HEK293 (cell line): ENCODE data around the gene WWOX.

Experiments used
- CTCF ChIA-PET: fragments of 350-600 bp; formaldehyde crosslinking; extraction: SDS; loops from one replicate; lab custom pipeline; 2021; ENCODE audit warnings: antibody characterized with exemption; lab: Yijun Ruan, JAX
- POLR2A ChIA-PET: fragments of 300-600 bp; formaldehyde crosslinking; extraction: SDS; loops from one replicate; lab custom pipeline; 2020; ENCODE audit warnings: antibody characterized with exemption, inconsistent platforms; lab: Yijun Ruan, JAX
- H3K27ac ChIP-seq: fragments of 200-500 bp; sonication (Bioruptor generic); 2 replicates; pipeline ENCODE4 v1.5.1; 2014; ENCODE audit warnings: low read depth, low read length, control low read depth, inconsistent platforms; ENCODE audit errors: extremely low read depth
- H3K36me3 ChIP-seq, 2 experiments: fragments of 200-500 bp in 1 of 2; sonication (Bioruptor generic) in 1 of 2; 1 replicate in 1 of 2; 2 replicates in 1 of 2; pipeline ENCODE4 v1.5.1; 2014 to 2017; ENCODE audit warnings: inconsistent platforms in 2 of 2, low read length in 2 of 2; ENCODE audit not compliant: control insufficient read depth in 2 of 2, insufficient read depth in 1 of 2
- H3K4me1 ChIP-seq: fragments of 200-500 bp; sonication (Bioruptor generic); 2 replicates; pipeline ENCODE4 v1.5.1; 2014; ENCODE audit warnings: mild to moderate bottlenecking, low read length, inconsistent platforms; ENCODE audit not compliant: control insufficient read depth, insufficient read depth
- H3K4me3 ChIP-seq: 2 replicates; pipeline ENCODE4 v1.5.1; 2011; ENCODE audit warnings: low read depth, mild to moderate bottlenecking, control low read depth, low read length, moderate library complexity
- H3K9me3 ChIP-seq: fragments of 200-500 bp; sonication (Bioruptor generic); 2 replicates; pipeline ENCODE4 v1.5.1; 2014; ENCODE audit warnings: low read depth, low read length, inconsistent platforms; ENCODE audit not compliant: control insufficient read depth, insufficient read depth
- EGR2 ChIP-seq: fragments of 450-650 bp; formaldehyde crosslinking; IDR thresholded peaks from 2 replicates; pipeline ENCODE4 v1.5.1; 2016; ENCODE audit warnings: low read depth, missing biosample characterization, missing genetic modification characterization
- IKZF3 ChIP-seq: fragments of 450-650 bp; IDR thresholded peaks from 2 replicates; pipeline ENCODE4 v1.5.0; 2018; ENCODE audit warnings: missing biosample characterization, mild to moderate bottlenecking, missing genetic modification characterization, moderate library complexity
- MEIS1 ChIP-seq: sonication (generic); formaldehyde crosslinking; IDR thresholded peaks from 2 replicates; pipeline ENCODE4 v1.8.1; 2022; ENCODE audit warnings: missing genetic modification reagents, mild to moderate bottlenecking, borderline replicate concordance
- SCRT1 ChIP-seq: fragments of 450-650 bp; formaldehyde crosslinking; IDR thresholded peaks from 2 replicates; pipeline ENCODE4 v1.5.1; 2016; ENCODE audit warnings: missing biosample characterization, missing genetic modification characterization, borderline replicate concordance
- SP3 ChIP-seq: fragments of 450-650 bp; formaldehyde crosslinking; IDR thresholded peaks from 2 replicates; pipeline ENCODE4 v1.5.1; 2016; ENCODE audit warnings: missing biosample characterization, missing genetic modification characterization
- YY2 ChIP-seq: fragments of 450-650 bp; formaldehyde crosslinking; IDR thresholded peaks from 2 replicates; pipeline ENCODE4 v1.5.1; 2016; ENCODE audit warnings: missing biosample characterization, missing genetic modification characterization
- ZBTB21 ChIP-seq: fragments of 450-650 bp; formaldehyde crosslinking; IDR thresholded peaks from 2 replicates; pipeline ENCODE4 v1.5.1; 2017; ENCODE audit warnings: missing biosample characterization, missing genetic modification characterization
- ZBTB48 ChIP-seq: fragments of 450-650 bp; formaldehyde crosslinking; IDR thresholded peaks from 2 replicates; pipeline ENCODE4 v1.5.1; 2016; ENCODE audit warnings: missing biosample characterization, missing genetic modification characterization
- ZFP69B ChIP-seq: fragments of 450-650 bp; formaldehyde crosslinking; IDR thresholded peaks from 2 replicates; pipeline ENCODE4 v1.5.1; 2016; ENCODE audit warnings: missing biosample characterization, missing genetic modification characterization
- ZNF274 ChIP-seq, 2 experiments: fragments of 200-500 bp in 1 of 2; fragments of 450-650 bp in 1 of 2; sonication (Bioruptor generic) in 1 of 2; formaldehyde crosslinking in 1 of 2; IDR thresholded peaks; 2 replicates each; pipeline versions ENCODE4 v1.5.1 to v1.6.1; 2014 to 2016; ENCODE audit warnings: borderline replicate concordance in 1 of 2, inconsistent platforms in 1 of 2, low read length in 1 of 2, missing biosample characterization in 1 of 2, missing genetic modification characterization in 1 of 2
- ZNF335 ChIP-seq: fragments of 450-650 bp; formaldehyde crosslinking; conservative IDR thresholded peaks from 2 replicates; pipeline ENCODE4 v1.5.1; 2016; ENCODE audit warnings: missing biosample characterization, missing genetic modification characterization
- ZNF394 ChIP-seq: fragments of 450-650 bp; formaldehyde crosslinking; IDR thresholded peaks from 2 replicates; pipeline ENCODE4 v1.5.1; 2016; ENCODE audit warnings: missing biosample characterization, missing genetic modification characterization, mild to moderate bottlenecking, moderate library complexity, borderline replicate concordance
- ZNF433 ChIP-seq: fragments of 450-650 bp; formaldehyde crosslinking; IDR thresholded peaks from 2 replicates; pipeline ENCODE4 v1.5.1; 2016; ENCODE audit warnings: missing biosample characterization, missing genetic modification characterization, low read depth
- ZNF514 ChIP-seq: fragments of 450-650 bp; formaldehyde crosslinking; IDR thresholded peaks from 2 replicates; pipeline ENCODE4 v1.5.1; 2016; ENCODE audit warnings: missing biosample characterization, missing genetic modification characterization
- ZNF549 ChIP-seq: fragments of 450-650 bp; IDR thresholded peaks from 2 replicates; pipeline ENCODE4 v1.5.1; 2018; ENCODE audit warnings: missing biosample characterization, missing genetic modification characterization, mild to moderate bottlenecking, inconsistent platforms, moderate library complexity
- ZNF558 ChIP-seq: fragments of 450-650 bp; formaldehyde crosslinking; IDR thresholded peaks from 2 replicates; pipeline ENCODE4 v1.5.1; 2016; ENCODE audit warnings: missing biosample characterization, missing genetic modification characterization
- ZNF585B ChIP-seq: fragments of 450-650 bp; formaldehyde crosslinking; IDR thresholded peaks from 2 replicates; pipeline ENCODE4 v1.5.1; 2016; ENCODE audit warnings: missing biosample characterization, missing genetic modification characterization
- ZNF658 ChIP-seq: fragments of 450-650 bp; formaldehyde crosslinking; IDR thresholded peaks from 2 replicates; pipeline ENCODE4; 2016; ENCODE audit warnings: missing biosample characterization, missing genetic modification characterization
- ZNF701 ChIP-seq: fragments of 450-650 bp; formaldehyde crosslinking; IDR thresholded peaks from 2 replicates; pipeline ENCODE4 v1.5.1; 2016; ENCODE audit warnings: missing biosample characterization, missing genetic modification characterization
- ZNF837 ChIP-seq: fragments of 450-650 bp; formaldehyde crosslinking; IDR thresholded peaks from 2 replicates; pipeline ENCODE4 v1.5.1; 2016; ENCODE audit warnings: missing biosample characterization, missing genetic modification characterization
- TF ChIP-seq, protein P1 (sequence below): fragments of 450-650 bp; formaldehyde crosslinking; IDR thresholded peaks from 2 replicates; pipeline ENCODE4 v1.5.1; 2017; ENCODE audit warnings: missing biosample characterization, missing genetic modification characterization
- TF ChIP-seq, protein P2 (sequence below): fragments of 450-650 bp; formaldehyde crosslinking; IDR thresholded peaks from 2 replicates; pipeline ENCODE4 v1.5.1; 2016; ENCODE audit warnings: missing biosample characterization, missing genetic modification characterization
- TF ChIP-seq, protein P3 (sequence below): fragments of 450-650 bp; formaldehyde crosslinking; IDR thresholded peaks from 2 replicates; pipeline ENCODE4 v1.5.1; 2016; ENCODE audit warnings: missing biosample characterization, missing genetic modification characterization

Gene WWOX

GRCh38 chr16:78506367-78507193 is 407.1 kb downstream of the WWOX start:
- POLR2A ChIA-PET: no interaction called here
- CTCF ChIA-PET: interaction anchor here (0.6 to 0.7 kb wide), 3 partner anchors 175 to 414 kb away, joined by 3 read pairs; no protein-coding TSS in a partner anchor
- H3K4me3 ChIP-seq: no peak overlapping the region
- no peaks in the 10 kb centered on the region for H3K4me1 ChIP-seq
- no peaks in the 10 kb centered on the region for H3K36me3 ChIP-seq
- TF ChIP-seq YY2 (tag by site-specific recombination) (no peak), ZBTB21 (tag by site-specific recombination) (no peak), EGR2 (tag by site-specific recombination) (0 out of 2 replicates have a peak, but pooled peaks have one; percentile 19), ZNF658 (tag by site-specific recombination) (no peak)
- no peak overlapping the region for H3K27ac ChIP-seq
- H3K9me3 ChIP-seq: no peaks in the 10 kb centered on the region

DNA sequence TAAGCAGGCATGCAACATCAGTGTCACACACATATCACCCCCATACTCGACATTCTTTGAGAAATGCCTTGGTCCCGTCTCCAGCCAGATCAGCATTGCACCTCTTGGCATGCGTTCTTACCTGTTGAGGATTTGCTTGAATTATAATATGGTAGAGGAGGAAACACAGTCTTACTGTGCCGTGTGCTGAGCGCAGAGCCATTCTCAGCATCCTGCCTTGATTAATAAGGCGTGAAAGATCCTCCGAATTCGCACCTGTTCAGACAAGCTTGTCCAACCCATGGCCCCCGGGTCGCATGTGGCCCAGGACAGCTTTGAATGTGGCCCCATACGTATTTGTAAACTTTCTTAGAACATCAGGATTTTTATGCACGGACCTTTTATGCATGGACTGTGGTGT is 408.1 kb downstream of the WWOX start:
- Histone ChIP-seq H3K4me1 (no peaks in the 10 kb centered on the region), H3K36me3 (no peaks in the 10 kb centered on the region), H3K9me3 (no peaks in the 10 kb centered on the region), H3K4me3 (no peak overlapping the region), H3K27ac (no peak overlapping the region)
- no peak for TF ChIP-seq ZNF394 (tag by site-specific recombination)
- TF ChIP-seq ZNF558: no peak
- TF ChIP-seq ZNF274 (IDR thresholded peaks at IDR 0.05; ENCODE audit: low read length): no peak
- no peak for TF ChIP-seq ZNF274 (tag by site-specific recombination; IDR thresholded peaks at IDR 0.05; ENCODE audit: borderline replicate concordance)
- TF ChIP-seq, protein P1, sequence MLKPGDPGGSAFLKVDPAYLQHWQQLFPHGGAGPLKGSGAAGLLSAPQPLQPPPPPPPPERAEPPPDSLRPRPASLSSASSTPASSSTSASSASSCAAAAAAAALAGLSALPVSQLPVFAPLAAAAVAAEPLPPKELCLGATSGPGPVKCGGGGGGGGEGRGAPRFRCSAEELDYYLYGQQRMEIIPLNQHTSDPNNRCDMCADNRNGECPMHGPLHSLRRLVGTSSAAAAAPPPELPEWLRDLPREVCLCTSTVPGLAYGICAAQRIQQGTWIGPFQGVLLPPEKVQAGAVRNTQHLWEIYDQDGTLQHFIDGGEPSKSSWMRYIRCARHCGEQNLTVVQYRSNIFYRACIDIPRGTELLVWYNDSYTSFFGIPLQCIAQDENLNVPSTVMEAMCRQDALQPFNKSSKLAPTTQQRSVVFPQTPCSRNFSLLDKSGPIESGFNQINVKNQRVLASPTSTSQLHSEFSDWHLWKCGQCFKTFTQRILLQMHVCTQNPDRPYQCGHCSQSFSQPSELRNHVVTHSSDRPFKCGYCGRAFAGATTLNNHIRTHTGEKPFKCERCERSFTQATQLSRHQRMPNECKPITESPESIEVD: no peak
- TF ChIP-seq ZNF433 (tag by site-specific recombination): no peak
- no peak for TF ChIP-seq ZNF701
- TF ChIP-seq IKZF3 (tag by site-specific recombination): no peak
- TF ChIP-seq ZNF585B (tag by site-specific recombination): no peak
- TF ChIP-seq ZFP69B (tag by site-specific recombination): no peak
- no peak for TF ChIP-seq ZNF335 (tag by site-specific recombination)
- TF ChIP-seq, protein P2, sequence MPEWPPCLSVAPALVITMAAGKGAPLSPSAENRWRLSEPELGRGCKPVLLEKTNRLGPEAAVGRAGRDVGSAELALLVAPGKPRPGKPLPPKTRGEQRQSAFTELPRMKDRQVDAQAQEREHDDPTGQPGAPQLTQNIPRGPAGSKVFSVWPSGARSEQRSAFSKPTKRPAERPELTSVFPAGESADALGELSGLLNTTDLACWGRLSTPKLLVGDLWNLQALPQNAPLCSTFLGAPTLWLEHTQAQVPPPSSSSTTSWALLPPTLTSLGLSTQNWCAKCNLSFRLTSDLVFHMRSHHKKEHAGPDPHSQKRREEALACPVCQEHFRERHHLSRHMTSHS: no peak
- no peak for TF ChIP-seq SP3
- TF ChIP-seq ZNF514: no peak
- no peak for TF ChIP-seq ZNF837 (tag by site-specific recombination)
- no peak for TF ChIP-seq ZNF549 (tag by site-specific recombination)
- no peak for TF ChIP-seq ZBTB48 (tag by site-specific recombination)
- TF ChIP-seq MEIS1: no peak
- TF ChIP-seq, protein P3, sequence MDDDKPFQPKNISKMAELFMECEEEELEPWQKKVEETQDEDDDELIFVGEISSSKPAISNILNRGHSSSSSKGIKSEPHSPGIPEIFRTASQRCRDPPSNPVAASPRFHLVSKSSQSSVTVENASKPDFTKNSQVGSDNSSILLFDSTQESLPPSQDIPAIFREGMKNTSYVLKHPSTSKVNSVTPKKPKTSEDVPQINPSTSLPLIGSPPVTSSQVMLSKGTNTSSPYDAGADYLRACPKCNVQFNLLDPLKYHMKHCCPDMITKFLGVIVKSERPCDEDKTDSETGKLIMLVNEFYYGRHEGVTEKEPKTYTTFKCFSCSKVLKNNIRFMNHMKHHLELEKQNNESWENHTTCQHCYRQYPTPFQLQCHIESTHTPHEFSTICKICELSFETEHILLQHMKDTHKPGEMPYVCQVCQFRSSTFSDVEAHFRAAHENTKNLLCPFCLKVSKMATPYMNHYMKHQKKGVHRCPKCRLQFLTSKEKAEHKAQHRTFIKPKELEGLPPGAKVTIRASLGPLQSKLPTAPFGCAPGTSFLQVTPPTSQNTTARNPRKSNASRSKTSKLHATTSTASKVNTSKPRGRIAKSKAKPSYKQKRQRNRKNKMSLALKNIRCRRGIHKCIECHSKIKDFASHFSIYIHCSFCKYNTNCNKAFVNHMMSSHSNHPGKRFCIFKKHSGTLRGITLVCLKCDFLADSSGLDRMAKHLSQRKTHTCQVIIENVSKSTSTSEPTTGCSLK: no peak
- no peak for TF ChIP-seq SCRT1
- POLR2A ChIA-PET: no interaction called here
- CTCF ChIA-PET: interaction anchor here (0.5 to 0.6 kb wide), 2 partner anchors 253 to 1378 kb away, joined by 3 to 5 read pairs; no protein-coding TSS in a partner anchor
